ENCODE results near the gene LARGE2.

GRCh38 chr11:45926001-45926401 is 3.5 kb downstream of the LARGE2 start:
- no peak for TF ChIP-seq POLR2A (IDR thresholded peaks at IDR 0.05)
- TF ChIP-seq, protein P1, sequence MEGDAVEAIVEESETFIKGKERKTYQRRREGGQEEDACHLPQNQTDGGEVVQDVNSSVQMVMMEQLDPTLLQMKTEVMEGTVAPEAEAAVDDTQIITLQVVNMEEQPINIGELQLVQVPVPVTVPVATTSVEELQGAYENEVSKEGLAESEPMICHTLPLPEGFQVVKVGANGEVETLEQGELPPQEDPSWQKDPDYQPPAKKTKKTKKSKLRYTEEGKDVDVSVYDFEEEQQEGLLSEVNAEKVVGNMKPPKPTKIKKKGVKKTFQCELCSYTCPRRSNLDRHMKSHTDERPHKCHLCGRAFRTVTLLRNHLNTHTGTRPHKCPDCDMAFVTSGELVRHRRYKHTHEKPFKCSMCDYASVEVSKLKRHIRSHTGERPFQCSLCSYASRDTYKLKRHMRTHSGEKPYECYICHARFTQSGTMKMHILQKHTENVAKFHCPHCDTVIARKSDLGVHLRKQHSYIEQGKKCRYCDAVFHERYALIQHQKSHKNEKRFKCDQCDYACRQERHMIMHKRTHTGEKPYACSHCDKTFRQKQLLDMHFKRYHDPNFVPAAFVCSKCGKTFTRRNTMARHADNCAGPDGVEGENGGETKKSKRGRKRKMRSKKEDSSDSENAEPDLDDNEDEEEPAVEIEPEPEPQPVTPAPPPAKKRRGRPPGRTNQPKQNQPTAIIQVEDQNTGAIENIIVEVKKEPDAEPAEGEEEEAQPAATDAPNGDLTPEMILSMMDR (IDR thresholded peaks at IDR 0.05) = no peak

All from suprapubic skin (tissue), 3 donors.